ENCODE measurements around the gene C19orf67.

DNA sequence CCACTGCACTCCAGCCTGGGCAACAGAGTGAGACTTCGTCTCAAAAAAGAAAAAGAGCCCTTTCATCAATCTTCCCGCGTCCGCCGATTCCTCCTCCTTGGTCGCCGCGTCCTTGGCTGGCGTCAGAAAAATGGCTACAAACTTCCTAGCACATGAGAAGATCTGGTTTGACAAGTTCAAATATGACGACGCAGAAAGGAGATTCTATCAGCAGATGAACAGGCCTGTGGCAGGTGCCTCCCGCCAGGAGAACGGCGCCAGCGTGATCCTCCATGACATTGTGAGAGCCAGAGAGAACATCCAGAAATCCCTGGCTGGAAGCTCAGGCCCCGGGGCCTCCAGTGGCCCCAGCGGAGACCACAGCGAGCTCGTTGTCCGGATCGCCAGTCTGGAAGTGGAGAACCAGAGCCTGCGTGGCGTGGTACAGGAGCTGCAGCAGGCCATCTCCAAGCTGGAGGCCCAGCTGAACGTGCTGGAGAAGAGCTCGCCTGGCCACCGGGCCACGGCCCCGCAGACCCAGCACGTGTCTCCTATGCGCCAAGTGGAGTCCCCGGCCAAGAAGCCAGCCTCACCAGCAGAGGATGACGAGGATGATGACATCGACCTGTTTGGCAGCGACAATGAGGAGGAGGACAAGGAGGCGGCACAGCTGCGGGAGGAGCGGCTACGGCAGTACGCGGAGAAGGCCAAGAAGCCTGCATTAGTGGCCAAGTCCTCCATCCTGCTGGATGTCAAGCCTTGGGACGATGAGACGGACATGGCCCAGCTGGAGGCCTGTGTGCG lies 15.1 kb downstream of the C19orf67 start:
- TF ChIP-seq POLR2AphosphoS5 (IDR thresholded peaks at IDR 0.05; ENCODE audit: low read depth, low read length): no peak
- TF ChIP-seq, protein P1, sequence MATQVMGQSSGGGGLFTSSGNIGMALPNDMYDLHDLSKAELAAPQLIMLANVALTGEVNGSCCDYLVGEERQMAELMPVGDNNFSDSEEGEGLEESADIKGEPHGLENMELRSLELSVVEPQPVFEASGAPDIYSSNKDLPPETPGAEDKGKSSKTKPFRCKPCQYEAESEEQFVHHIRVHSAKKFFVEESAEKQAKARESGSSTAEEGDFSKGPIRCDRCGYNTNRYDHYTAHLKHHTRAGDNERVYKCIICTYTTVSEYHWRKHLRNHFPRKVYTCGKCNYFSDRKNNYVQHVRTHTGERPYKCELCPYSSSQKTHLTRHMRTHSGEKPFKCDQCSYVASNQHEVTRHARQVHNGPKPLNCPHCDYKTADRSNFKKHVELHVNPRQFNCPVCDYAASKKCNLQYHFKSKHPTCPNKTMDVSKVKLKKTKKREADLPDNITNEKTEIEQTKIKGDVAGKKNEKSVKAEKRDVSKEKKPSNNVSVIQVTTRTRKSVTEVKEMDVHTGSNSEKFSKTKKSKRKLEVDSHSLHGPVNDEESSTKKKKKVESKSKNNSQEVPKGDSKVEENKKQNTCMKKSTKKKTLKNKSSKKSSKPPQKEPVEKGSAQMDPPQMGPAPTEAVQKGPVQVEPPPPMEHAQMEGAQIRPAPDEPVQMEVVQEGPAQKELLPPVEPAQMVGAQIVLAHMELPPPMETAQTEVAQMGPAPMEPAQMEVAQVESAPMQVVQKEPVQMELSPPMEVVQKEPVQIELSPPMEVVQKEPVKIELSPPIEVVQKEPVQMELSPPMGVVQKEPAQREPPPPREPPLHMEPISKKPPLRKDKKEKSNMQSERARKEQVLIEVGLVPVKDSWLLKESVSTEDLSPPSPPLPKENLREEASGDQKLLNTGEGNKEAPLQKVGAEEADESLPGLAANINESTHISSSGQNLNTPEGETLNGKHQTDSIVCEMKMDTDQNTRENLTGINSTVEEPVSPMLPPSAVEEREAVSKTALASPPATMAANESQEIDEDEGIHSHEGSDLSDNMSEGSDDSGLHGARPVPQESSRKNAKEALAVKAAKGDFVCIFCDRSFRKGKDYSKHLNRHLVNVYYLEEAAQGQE (IDR thresholded peaks at IDR 0.05; ENCODE audit: insufficient read depth in 1 of 2, low read depth in 2 of 2, low read length in 2 of 2): no peak
